A549 (cell line): ENCODE results near the gene AHCY. TPM values are rescaled to one million over a fixed set of nuclear protein-coding genes. Genes with fewer than 3 reads are reported as not detected.

ENCODE experiments used
- ATAC-seq, 2 experiments: fragments of 200-7000 bp in 1 of 2; fragments of >200 bp in 1 of 2; cut with Nextera tagmentation in 1 of 2; cut with Tn5 transposase in 1 of 2; 3 replicates each; pipeline versions ENCODE4 v1.8.0 to v1.9.1; 2018 to 2020; ENCODE audit warnings: mild to moderate bottlenecking in 1 of 2, moderate library complexity in 1 of 2
- CTCF ChIA-PET: fragments of 300-600 bp; sonication (Branson Sonifier 250); formaldehyde crosslinking; extraction: SDS; loops from one replicate; lab custom pipeline; 2021; ENCODE audit warnings: antibody characterized with exemption, inconsistent platforms; lab: Yijun Ruan, JAX
- POLR2A ChIA-PET: fragments of 350-600 bp; formaldehyde crosslinking; extraction: SDS; loops from one replicate; lab custom pipeline; 2021; ENCODE audit warnings: antibody characterized with exemption, inconsistent platforms; lab: Yijun Ruan, JAX
- DNase-seq, 2 experiments: peaks; one replicate each; pipeline versions ENCODE4 v3.0.0 to v3.0.0-alpha.2; 2011 to 2016; ENCODE audit warnings: low read depth in 1 of 2, low spot score in 1 of 2
- FAIRE-seq: peaks from 2 replicates; lab custom pipeline; 2011; peaks lifted over from hg19 to GRCh38; lab: Jason Lieb, UNC
- H3K27ac ChIP-seq, 2 experiments: fragments of >200 bp; sonication (Bioruptor Twin); formaldehyde crosslinking; 3 replicates each; pipeline ENCODE4 v1.5.1; 2016 to 2017
- H3K4me1 ChIP-seq: fragments of >200 bp; sonication (Bioruptor Twin); formaldehyde crosslinking; 3 replicates; pipeline ENCODE4 v1.6.1; 2016
- H3K4me2 ChIP-seq: fragments of >200 bp; sonication (Bioruptor Twin); formaldehyde crosslinking; 3 replicates; pipeline ENCODE4 v1.6.1; 2016
- H3K4me3 ChIP-seq: fragments of >200 bp; sonication (Bioruptor Twin); formaldehyde crosslinking; 3 replicates; pipeline ENCODE4 v1.5.1; 2016
- H3K9me3 ChIP-seq: fragments of >200 bp; sonication (Bioruptor Twin); formaldehyde crosslinking; 3 replicates; pipeline ENCODE4 v1.6.1; 2016
- CBX2 ChIP-seq: fragments of 200-600 bp; sonication (generic); IDR thresholded peaks from 2 replicates; pipeline ENCODE4 v1.6.1; 2016; ENCODE audit warnings: low read depth, mild to moderate bottlenecking, borderline replicate concordance
- CBX8 ChIP-seq: fragments of 200-600 bp; sonication (generic); IDR thresholded peaks from 2 replicates; pipeline ENCODE4 v1.6.1; 2016
- CHD2 ChIP-seq: fragments of 150-350 bp; IDR thresholded peaks from 2 replicates; pipeline ENCODE4 v1.6.1; 2014; ENCODE audit warnings: low read length; ENCODE audit not compliant: partially characterized antibody
- EP300 ChIP-seq, 2 experiments: fragments of >200 bp; sonication (Bioruptor Twin); formaldehyde crosslinking; IDR thresholded peaks; 2 replicates in 1 of 2; 3 replicates in 1 of 2; pipeline ENCODE4 v1.6.1; 2016 to 2017
- ESRRA ChIP-seq: fragments of 150-350 bp; IDR thresholded peaks from 2 replicates; pipeline ENCODE4 v1.6.1; 2014; ENCODE audit warnings: mild to moderate bottlenecking, low read length, borderline replicate concordance
- FOSL2 ChIP-seq, 2 experiments: fragments of 450-650 bp in 1 of 2; fragments of >200 bp in 1 of 2; sonication (Bioruptor Twin) in 1 of 2; formaldehyde crosslinking; IDR thresholded peaks; 2 replicates each; pipeline versions ENCODE4 v1.5.0 to v1.6.1; 2016 to 2020; ENCODE audit warnings: mild to moderate bottlenecking in 1 of 2, moderate library complexity in 1 of 2
- FOXS1 ChIP-seq: fragments of 250-450 bp; sonication (Bioruptor Pico); IDR thresholded peaks from 2 replicates; pipeline ENCODE4 v1.5.0; 2020; ENCODE audit warnings: mild to moderate bottlenecking, moderate library complexity
- HDAC2 ChIP-seq: fragments of 200-600 bp; sonication (generic); IDR thresholded peaks from 2 replicates; pipeline ENCODE4 v1.6.1; 2016
- HOXB13 ChIP-seq: fragments of 250-450 bp; sonication (Bioruptor Pico); IDR thresholded peaks from 2 replicates; pipeline ENCODE4 v1.5.0; 2020; ENCODE audit warnings: low read depth, mild to moderate bottlenecking, moderate library complexity
- JUN ChIP-seq, 2 experiments: fragments of >200 bp; sonication (Bioruptor Twin); formaldehyde crosslinking; IDR thresholded peaks; 2 replicates in 1 of 2; 3 replicates in 1 of 2; pipeline ENCODE4 v1.6.1; 2016 to 2017
- KDM1A ChIP-seq: fragments of 200-600 bp; sonication (generic); IDR thresholded peaks from 2 replicates; pipeline ENCODE4 v1.6.1; 2016; ENCODE audit warnings: low read depth, mild to moderate bottlenecking
- MAFK ChIP-seq: fragments of 450-650 bp; IDR thresholded peaks from 2 replicates; pipeline ENCODE4 v1.6.1; 2014; ENCODE audit not compliant: partially characterized antibody
- NFE2L2 ChIP-seq: fragments of 150-350 bp; conservative IDR thresholded peaks from 2 replicates; pipeline ENCODE4 v1.6.1; 2014; ENCODE audit warnings: low read length
- PHF8 ChIP-seq: fragments of 200-600 bp; sonication (generic); IDR thresholded peaks from 2 replicates; pipeline ENCODE4 v1.6.1; 2016; ENCODE audit warnings: low read depth, mild to moderate bottlenecking, antibody characterized with exemption, moderate library complexity, borderline replicate concordance
- POLR2A ChIP-seq: IDR thresholded peaks from 2 replicates; pipeline ENCODE4 v1.6.1; 2012; ENCODE audit warnings: mild to moderate bottlenecking, low read length
- POLR2AphosphoS2 ChIP-seq: conservative IDR thresholded peaks from 2 replicates; pipeline ENCODE4 v1.6.1; 2012; ENCODE audit warnings: low read length, improper control_type of control experiment, inconsistent platforms
- SMC3 ChIP-seq: fragments of >200 bp; sonication (Bioruptor Twin); formaldehyde crosslinking; IDR thresholded peaks from 3 replicates; pipeline ENCODE4 v1.6.1; 2018; ENCODE audit warnings: inconsistent platforms
- ZSCAN20 ChIP-seq: fragments of 250-450 bp; sonication (Bioruptor Pico); IDR thresholded peaks from 2 replicates; pipeline ENCODE4 v1.8.0; 2022; ENCODE audit warnings: mild to moderate bottlenecking, moderate library complexity
- WGBS: methylation state at CpG from one replicate; pipeline ENCODE4 v1.1.6; 2017; ENCODE audit errors: missing lambda C conversion rate; 5-methylcytosine and 5-hydroxymethylcytosine counted together
- polyA plus RNA-seq, 4 experiments: library from polyadenylated mRNA; depleted of rRNA in 3 of 4; stranded (reverse); fragments of >200 nt; fragmentation: RNase III in 1 of 4; extraction: RNeasy Plus Mini Kit Qiagen cat#74134 plus additional on column Dnase treatment in 1 of 4; gene quantifications; 2 replicates in 3 of 4; 3 replicates in 1 of 4; pipeline ENCODE4 v1.2.3, GENCODE V29; 2011 to 2017
- TF ChIP-seq, protein P1 (sequence below): fragments of 450-650 bp; IDR thresholded peaks from 2 replicates; pipeline ENCODE4 v1.6.1; 2014; ENCODE audit warnings: antibody characterized with exemption
- TF ChIP-seq, protein P2 (sequence below): fragments of 250-450 bp; sonication (Bioruptor Pico); IDR thresholded peaks from 2 replicates; pipeline ENCODE4 v1.5.0; 2021; ENCODE audit warnings: mild to moderate bottlenecking, moderate library complexity, borderline replicate concordance
- TF ChIP-seq, protein P3 (sequence below): IDR thresholded peaks from 2 replicates; pipeline ENCODE4 v1.6.1; 2012
- TF ChIP-seq, protein P4 (sequence below): fragments of 150-350 bp; IDR thresholded peaks from 2 replicates; pipeline ENCODE4 v1.6.1; 2014; ENCODE audit warnings: low read depth, mild to moderate bottlenecking, low read length
- TF ChIP-seq, protein P5 (sequence below): fragments of 200-600 bp; sonication (generic); IDR thresholded peaks from 2 replicates; pipeline ENCODE4 v1.6.1; 2016; ENCODE audit warnings: antibody characterized with exemption, mild to moderate bottlenecking, moderate library complexity

Gene AHCY
- polyA plus RNA-seq, 2 of the 4 experiments (the other 2 are of a cell fraction) = 274 to 290 TPM

DNA sequence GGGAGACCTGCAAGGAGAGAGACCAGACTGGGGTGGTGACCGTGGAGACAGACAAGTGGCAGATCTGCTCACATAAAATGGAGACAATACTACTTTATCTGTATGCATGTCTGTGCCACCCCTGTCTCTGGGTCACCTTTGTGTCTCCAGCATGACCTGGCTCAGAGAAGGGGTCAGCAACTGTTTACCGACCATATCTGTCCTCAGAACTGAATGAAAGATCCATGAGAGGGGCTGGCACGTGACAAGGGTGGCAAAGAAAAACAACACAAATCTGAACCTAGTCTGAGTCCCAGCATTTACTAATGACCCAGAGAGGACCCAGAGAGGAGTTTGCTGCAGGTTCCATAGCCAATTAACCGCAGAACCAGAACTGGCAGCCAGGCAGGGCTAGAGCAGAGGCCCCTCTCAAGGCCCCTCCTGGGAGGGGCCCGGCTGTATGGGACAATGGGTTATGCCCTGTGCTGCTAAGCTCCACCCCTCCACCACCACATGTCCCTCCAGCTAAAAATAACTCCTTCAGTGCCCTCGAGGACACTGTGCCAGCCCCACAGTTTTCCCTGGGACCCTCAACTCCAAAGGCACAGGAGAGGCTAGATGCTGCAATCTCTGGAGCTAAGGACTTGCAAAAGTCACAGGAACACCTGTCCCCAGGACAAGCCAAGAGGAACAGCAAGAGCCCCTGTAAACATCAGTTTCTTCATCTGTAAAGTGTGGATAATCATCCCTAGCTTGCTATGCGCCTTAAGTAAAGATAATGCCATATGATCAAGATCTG is 2.2 kb downstream of the AHCY start:
- Histone ChIP-seq H3K27ac (peak overlapping the region in 1 of 2 experiments; percentile 94; a peak in 3 of 6 replicates), H3K4me3 (peak overlapping the region; percentile 90; the same call in 2 of the 3 replicates), H3K4me1 (peaks cover 42% of the 10 kb centered on the region), H3K9me3 (no peaks in the 10 kb centered on the region), H3K4me2 (peak overlapping the region; percentile 92)
- TF ChIP-seq MAFK (no peak), JUN (IDR thresholded peaks at IDR 0.05) (no peak), SMC3 (no peak), ZSCAN20 (no peak), HOXB13 (CRISPR knock-in tag) (no peak), CHD2 (no peak), FOSL2 (IDR thresholded peaks at IDR 0.05) (no peak), FOSL2 (CRISPR knock-in tag; IDR thresholded peaks at IDR 0.05) (no peak), POLR2A (no peak), CBX8 (no peak), KDM1A (no peak)
- TF ChIP-seq, protein P1, sequence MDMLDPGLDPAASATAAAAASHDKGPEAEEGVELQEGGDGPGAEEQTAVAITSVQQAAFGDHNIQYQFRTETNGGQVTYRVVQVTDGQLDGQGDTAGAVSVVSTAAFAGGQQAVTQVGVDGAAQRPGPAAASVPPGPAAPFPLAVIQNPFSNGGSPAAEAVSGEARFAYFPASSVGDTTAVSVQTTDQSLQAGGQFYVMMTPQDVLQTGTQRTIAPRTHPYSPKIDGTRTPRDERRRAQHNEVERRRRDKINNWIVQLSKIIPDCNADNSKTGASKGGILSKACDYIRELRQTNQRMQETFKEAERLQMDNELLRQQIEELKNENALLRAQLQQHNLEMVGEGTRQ = no peak
- TF ChIP-seq, protein P2, sequence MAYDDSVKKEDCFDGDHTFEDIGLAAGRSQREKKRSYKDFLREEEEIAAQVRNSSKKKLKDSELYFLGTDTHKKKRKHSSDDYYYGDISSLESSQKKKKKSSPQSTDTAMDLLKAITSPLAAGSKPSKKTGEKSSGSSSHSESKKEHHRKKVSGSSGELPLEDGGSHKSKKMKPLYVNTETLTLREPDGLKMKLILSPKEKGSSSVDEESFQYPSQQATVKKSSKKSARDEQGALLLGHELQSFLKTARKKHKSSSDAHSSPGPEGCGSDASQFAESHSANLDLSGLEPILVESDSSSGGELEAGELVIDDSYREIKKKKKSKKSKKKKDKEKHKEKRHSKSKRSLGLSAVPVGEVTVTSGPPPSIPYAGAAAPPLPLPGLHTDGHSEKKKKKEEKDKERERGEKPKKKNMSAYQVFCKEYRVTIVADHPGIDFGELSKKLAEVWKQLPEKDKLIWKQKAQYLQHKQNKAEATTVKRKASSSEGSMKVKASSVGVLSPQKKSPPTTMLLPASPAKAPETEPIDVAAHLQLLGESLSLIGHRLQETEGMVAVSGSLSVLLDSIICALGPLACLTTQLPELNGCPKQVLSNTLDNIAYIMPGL (CRISPR knock-in tag) = no peak
- POLR2A ChIA-PET = interaction anchor here (1.2 to 1.7 kb wide), 2 partner anchors 12 to 216 kb away, joined by 3 to 7 read pairs; no protein-coding TSS in a partner anchor
- ATAC-seq = no peak
- DNase-seq = no peak
- CTCF ChIA-PET = interaction anchor here (0.6 to 4.2 kb wide), 6 partner anchors 11 to 238 kb away, joined by 3 to 35 read pairs (median 4); no protein-coding TSS in a partner anchor
- WGBS = 66% methylated on average over 7 of the region's 7 CpGs
- no peak for FAIRE-seq

DNA sequence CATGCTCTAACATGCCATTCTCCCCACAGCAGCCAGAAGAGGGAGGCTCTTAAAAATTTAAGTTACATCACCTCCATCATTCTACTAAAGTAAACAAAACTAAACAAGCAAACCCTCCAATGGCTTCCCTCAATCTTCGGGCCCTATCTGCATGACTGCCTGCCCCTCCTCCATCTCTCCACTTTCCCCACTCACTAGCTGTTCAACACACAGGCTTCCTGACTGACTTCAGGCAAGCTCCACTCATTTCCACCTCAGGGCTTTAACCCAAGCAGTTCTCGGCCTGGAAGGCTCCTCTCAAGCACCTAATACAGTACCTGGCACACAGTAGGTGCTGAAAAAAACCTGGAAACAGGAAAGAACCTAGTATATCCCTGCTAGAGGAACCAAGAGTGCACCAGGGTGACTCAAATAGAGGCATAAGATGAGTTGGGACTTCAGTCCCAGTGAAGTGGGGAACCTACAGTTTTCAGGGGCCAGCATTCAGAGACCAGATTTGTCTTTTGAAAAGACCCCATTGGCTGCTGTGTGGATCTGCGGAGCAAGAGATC is 2.8 kb downstream of the AHCY start:
- Histone ChIP-seq H3K9me3 (no peaks in the 10 kb centered on the region), H3K4me3 (peak overlapping the region; percentile 8; the same call in 1 of the 3 replicates), H3K4me2 (peak overlapping the region; percentile 92), H3K4me1 (peaks cover 42% of the 10 kb centered on the region), H3K27ac (0 out of 6 replicates have a peak overlapping the region, but pooled peaks of 1 of the 2 experiments have one; percentile 24)
- DNase-seq = no peak
- ChIA-PET POLR2A (no interaction called here), CTCF (interaction anchor here (1.5 to 5.2 kb wide), 6 partner anchors 12 to 238 kb away, joined by 4 to 38 read pairs (median 9); no protein-coding TSS in a partner anchor)
- WGBS = 68% methylated on average over 3 of the region's 3 CpGs
- FAIRE-seq = no peak
- no peak for ATAC-seq
- no peak for TF ChIP-seq ESRRA
- no peak for TF ChIP-seq EP300 (IDR thresholded peaks at IDR 0.05)
- TF ChIP-seq, protein P3, sequence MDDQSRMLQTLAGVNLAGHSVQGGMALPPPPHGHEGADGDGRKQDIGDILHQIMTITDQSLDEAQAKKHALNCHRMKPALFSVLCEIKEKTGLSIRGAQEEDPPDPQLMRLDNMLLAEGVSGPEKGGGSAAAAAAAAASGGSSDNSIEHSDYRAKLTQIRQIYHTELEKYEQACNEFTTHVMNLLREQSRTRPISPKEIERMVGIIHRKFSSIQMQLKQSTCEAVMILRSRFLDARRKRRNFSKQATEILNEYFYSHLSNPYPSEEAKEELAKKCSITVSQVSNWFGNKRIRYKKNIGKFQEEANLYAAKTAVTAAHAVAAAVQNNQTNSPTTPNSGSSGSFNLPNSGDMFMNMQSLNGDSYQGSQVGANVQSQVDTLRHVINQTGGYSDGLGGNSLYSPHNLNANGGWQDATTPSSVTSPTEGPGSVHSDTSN = no peak
- TF ChIP-seq POLR2AphosphoS2 = no peak
- TF ChIP-seq NFE2L2 = no peak
- TF ChIP-seq HDAC2 = no peak
- no peak for TF ChIP-seq KDM1A
- no peak for TF ChIP-seq FOXS1 (CRISPR knock-in tag)
- TF ChIP-seq, protein P2 (CRISPR knock-in tag) = no peak
- TF ChIP-seq, protein P4, sequence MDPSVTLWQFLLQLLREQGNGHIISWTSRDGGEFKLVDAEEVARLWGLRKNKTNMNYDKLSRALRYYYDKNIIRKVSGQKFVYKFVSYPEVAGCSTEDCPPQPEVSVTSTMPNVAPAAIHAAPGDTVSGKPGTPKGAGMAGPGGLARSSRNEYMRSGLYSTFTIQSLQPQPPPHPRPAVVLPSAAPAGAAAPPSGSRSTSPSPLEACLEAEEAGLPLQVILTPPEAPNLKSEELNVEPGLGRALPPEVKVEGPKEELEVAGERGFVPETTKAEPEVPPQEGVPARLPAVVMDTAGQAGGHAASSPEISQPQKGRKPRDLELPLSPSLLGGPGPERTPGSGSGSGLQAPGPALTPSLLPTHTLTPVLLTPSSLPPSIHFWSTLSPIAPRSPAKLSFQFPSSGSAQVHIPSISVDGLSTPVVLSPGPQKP = no peak
- TF ChIP-seq, protein P5, sequence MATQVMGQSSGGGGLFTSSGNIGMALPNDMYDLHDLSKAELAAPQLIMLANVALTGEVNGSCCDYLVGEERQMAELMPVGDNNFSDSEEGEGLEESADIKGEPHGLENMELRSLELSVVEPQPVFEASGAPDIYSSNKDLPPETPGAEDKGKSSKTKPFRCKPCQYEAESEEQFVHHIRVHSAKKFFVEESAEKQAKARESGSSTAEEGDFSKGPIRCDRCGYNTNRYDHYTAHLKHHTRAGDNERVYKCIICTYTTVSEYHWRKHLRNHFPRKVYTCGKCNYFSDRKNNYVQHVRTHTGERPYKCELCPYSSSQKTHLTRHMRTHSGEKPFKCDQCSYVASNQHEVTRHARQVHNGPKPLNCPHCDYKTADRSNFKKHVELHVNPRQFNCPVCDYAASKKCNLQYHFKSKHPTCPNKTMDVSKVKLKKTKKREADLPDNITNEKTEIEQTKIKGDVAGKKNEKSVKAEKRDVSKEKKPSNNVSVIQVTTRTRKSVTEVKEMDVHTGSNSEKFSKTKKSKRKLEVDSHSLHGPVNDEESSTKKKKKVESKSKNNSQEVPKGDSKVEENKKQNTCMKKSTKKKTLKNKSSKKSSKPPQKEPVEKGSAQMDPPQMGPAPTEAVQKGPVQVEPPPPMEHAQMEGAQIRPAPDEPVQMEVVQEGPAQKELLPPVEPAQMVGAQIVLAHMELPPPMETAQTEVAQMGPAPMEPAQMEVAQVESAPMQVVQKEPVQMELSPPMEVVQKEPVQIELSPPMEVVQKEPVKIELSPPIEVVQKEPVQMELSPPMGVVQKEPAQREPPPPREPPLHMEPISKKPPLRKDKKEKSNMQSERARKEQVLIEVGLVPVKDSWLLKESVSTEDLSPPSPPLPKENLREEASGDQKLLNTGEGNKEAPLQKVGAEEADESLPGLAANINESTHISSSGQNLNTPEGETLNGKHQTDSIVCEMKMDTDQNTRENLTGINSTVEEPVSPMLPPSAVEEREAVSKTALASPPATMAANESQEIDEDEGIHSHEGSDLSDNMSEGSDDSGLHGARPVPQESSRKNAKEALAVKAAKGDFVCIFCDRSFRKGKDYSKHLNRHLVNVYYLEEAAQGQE = no peak
- no peak for TF ChIP-seq PHF8
- no peak for TF ChIP-seq CBX2
